Fibroblast of peridontal ligament (primary cell): Measurements from ENCODE around the gene FAM193B.

ENCODE experiments used
- DNase-seq: peaks from one replicate; pipeline ENCODE4 v3.0.0-alpha.2; 2010; ENCODE audit errors: extremely low read depth

The FAM193B gene

DNA sequence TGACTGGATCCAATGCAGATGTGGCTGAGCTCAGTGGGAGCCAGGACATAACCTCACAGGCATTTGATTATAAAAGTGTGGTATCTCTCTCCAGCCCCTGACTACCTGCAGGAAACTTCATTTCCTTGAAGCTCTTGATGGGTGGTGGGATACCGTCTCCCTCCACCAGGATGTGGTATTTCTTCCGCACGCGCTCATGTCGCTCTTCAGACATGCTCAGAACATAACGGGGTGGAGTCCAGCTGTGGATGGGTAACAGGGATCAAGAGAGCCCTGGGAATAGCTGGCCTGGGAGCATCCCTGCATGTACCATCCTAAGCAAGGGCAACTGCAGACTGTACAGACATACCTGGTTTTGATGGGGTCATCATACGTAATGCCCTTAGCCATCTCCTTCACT is 38.8 kb downstream of the FAM193B start:
- no peak for DNase-seq

DNA sequence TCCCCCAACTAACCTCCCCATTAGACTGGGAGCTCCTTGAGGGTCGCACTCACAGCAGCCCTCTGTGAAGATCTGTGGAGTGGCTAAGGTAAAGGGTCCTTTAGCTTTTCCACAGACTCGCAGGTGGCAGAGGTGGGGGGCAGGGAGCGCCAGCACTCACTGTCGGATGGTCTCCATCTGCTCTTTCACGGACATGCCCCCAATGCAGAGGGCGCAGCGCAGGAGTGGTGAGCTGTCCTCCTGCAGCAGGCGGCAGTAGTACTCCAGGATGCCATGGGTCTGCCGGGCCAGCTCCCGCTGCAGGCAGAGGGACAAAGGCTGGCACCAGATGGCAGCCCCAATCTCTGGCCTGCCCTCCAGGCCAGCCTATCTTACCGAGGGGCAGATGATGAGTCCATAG is 39.8 kb downstream of the FAM193B start:
- DNase-seq = no peak

DNA sequence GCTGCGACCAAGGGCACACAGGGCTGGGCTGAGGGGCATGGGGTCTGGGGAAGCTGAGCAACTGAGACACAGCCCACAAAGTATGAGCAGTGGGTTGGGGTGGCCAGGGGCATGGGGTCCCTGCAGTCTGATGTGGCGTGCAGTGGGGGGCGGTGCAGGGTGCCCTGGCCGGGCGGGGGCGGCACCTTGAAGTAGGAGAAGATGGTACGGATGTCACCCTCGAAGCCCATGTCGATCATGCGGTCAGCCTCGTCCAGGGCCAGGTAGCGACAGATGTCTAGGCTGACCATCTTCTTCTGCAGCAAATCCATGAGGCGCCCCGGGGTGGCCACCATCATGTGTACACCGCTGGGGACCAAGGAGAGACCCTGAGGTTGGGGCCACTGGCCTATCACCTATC is 40.9 kb downstream of the FAM193B start:
- no peak for DNase-seq

DNA sequence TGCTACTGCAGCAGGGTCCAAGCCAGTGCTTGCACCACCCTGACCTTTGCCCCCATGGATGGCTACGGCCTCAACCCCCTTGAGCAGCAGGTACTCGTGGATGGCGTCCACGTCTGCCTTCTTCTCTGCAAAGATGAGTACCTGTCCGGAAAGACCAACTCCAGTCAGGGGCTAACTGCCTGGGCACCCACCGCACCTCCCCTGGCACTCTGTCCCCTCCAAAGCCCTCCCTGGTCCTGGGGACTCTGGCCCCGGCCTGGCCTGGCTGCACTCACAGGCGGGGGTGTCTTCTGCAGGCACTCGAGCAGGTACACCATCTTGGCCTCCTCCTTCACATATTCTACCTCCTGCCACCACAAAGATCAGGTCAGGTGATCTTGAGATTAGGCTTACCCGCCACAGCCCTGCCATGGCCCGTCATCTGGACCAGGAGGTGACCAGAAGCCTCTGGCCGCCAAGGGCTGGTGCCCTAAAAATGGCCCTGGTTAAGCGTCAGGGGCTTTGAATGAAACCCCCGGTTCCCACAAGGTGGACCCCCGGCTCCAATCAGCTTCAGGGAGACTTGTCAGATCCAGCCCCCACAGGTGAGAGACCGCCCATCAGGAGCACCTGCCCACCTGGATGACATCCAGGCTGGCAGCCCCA is 41.5 kb downstream of the FAM193B start:
- no peak for DNase-seq

DNA sequence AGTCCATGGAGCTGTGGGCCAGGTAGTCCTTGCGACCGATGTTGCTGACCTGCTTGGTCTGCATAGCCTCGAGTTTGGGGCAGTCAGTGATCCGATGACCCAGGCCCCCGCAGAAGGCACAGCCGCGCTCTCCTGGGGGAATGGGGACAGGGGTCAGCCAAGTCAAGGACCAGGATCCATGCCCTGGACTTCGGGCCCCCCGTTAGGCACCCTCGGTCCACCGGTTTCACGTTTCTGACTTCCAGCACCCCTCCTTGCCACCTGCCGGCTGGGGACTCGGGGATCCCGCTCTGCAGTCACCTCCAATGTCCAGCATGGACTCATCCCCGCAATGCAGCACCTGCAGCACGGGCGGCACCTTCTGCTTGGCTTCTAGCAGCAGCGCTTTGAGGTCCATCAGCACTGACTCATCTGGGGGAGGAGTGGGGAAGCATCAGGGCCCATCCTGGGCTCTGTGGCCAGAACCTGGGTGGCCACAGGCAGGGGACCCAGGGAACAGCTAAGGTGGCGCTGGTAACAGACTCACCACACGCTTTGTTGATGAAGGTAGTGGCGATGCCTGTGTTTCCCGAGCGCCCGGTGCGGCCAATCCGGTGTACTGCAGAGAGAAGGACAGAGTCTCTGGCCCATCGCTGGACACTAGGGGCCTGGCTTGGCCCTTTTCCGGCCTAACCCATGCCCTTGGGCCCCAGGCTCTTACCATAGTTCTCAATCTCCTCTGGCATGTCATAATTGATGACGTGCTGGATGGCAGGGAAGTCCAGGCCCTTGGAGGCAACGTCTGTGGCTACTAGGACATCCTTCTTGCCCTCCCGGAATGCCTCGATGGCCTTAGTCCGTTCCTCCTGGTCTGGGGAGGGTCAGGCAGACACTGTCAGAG is 42.3 kb downstream of the FAM193B start:
- no peak for DNase-seq

DNA sequence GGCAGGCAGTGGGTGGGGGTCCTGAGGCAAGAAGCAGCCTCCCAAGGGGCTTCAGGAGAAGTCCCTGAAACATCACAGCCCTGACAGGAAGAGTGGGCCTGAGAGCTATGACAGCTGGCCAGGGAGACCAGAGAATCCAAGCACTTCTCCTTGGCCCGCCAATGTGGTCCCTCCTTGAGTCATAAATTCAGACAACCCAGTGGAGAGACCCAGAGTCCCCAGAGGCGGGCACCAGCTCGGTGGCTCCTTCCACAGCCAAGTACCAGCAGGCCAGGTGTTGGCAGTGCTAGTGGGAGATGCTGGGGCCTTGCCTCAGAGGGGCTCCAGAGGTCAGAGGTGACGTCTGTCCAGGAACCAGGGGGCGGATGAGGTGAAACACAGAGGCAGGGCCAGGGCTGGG is 43.2 kb downstream of the FAM193B start:
- DNase-seq = no peak

DNA sequence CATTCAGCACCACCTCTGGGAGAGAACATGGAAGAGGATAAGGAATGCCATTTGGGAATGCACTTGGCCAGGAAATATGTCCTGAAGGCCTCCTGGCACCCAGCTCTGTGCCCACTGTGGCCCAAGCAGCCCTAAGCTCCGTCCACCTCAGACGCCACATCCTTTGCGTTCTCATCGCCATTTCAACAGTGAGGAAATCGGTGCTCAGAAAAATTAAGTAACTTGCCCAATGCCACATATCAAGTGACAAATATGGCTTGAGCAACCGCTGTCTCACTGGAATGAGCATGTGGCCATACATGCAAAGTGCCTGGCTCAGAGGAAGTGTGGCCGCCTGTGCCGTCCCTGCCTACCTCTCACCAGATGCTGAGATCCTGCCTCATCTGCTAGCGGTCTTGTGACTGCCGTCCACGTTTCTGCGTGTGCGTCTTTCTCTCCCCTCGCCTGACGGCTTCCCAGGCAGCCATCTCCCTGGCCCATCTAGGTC is 43.8 kb downstream of the FAM193B start:
- DNase-seq = no peak

DNA sequence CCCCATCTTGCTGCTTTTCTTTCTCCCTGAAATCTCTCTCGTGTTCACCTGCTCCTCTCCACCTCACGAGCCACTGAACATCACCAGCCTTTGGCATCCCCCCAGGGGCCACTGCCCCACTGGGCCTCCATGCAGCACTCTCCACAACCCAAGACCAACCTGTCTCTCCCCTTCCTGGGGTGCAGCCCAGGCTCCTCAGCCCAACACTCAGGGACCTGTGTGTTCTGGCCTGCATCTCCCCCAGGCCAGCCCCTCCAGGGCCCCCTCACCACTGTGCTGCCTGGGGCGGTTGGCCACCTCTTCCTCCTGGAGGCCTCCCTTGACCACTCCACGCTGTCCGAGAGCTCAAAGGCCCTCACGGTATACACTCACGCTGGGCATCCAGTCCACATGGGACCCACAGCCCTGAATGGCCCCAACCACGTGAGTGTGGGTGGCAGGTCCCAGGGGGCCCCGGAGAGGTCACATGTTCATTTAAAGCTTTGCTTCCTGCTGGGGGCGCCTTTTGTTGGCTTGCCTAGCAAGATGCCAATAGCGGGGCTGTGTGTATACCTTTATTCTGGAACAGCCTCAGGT is 44.3 kb downstream of the FAM193B start:
- DNase-seq = no peak

DNA sequence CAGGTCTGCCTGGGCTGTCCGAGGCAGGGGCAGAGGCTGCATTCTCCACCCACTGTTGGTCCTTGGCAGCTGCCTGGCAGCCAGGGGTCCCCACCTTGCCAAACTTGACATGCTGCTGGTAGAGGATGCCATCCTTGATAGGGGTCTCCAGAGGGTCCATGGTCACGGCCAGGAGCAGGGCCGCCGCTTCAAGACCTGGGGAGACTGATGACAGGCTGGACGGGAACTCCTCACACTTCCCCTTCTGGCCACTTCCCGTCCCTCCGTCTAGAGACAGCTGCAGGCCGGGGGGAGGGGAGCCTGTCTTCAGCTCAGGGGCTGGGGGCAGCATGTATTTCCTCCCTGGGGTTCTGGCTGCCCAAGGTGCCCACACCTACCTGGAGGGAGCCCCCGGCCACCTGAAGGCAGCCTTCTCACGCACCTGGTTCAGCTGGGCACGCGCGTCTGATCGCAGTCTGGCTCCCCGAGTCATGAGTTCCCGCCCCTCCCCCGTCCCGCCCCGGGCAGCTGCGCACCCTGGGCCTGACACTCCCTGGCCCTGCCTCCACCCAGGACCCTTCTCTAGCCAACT is 44.9 kb downstream of the FAM193B start, which contains the start of gene DOK3:
DOK3 (minus strand) TSS at position 446 of the 571 bp plus-strand sequence; CDS start at position 160, 286 bp downstream.
- no peak for DNase-seq

DNA sequence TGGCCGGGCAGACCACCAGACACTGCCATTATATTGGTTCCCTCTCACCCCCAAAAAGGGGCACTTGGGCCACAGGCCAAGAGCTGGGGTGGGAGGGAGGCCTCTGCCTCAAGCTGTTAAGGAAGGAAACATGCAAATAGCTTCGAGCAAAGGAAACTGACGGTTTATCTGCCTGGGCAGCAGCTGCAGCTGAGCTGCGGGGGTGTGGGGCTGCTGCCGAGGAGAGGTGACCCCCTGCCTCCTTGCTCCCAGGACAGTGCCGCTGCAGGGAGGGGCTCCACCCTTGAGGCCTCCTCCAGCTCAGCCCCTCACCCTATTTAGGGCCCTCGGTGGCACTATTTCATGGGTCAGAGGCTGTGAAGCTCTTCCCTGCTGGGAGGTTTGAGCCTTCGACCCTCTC is 45.5 kb downstream of the FAM193B start:
- DNase-seq = no peak

DNA sequence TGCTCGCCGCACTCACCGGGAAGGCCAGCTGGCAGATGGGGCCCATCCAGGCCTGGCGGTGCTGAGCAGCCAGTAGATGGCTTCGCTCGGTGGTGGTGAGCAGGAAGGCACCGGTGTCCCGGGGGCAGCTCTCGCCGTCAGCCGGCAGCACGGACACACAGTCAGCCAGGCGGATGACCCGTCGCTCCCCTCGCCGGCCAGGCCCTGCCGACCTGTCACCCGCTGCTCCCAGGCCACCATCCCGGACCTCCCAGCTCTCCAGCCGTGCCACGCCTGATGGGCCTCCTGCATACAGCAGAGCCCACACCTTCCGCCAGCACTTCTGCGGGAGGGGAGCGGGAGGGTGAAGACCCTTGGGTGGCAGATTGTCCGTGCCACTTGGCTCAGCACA is 46.1 kb downstream of the FAM193B start:
- no peak for DNase-seq

DNA sequence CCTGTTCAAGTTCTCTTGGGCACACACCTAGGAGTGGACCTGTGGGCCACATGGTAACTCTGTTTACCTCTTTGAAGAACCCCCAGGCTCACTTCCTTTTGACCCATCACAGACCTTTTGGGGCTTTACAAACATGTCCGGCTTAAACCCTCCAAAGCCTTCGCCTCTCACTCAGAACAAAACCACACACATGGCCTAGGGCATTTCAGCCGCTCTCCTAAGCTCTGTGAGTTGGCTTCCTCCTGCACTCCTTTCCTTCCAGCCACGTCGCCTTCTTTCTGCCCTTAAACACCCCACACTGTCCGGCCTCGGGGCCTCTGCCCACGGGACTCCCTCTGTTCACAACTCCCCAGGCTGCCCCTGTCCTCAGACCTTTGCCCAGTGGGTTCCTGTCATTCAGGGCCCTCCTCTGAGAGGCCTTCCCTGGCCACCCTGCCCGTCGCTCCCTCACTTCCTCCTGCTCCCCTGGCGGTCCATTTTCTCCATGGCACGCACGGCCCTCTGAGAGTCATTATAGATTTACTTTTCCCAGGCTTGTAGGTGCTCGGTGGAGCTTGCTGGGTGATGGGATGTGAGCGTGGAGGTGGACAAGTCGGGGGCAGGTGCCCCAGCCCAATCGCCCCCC is 46.7 kb downstream of the FAM193B start:
- DNase-seq = no peak

DNA sequence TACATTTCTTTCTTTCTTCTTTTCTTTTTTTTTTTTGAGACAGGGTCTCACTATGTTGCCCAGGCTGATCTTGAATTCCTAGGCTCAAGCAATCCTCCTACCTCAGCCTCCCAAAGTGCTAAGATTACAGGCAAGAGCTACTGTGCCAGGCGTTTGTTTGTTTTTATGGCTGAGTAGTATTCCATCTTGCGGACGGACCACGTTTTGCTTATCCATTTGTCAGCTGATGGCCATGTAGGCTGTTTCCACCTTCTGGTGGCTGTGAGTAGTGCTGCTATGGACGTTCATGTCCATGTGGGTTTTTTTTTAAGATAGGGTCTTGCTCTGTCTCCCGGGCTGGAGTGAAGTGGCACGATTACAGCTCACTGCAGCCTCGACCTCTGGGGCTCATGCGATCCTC is 47.2 kb downstream of the FAM193B start:
- no peak for DNase-seq

DNA sequence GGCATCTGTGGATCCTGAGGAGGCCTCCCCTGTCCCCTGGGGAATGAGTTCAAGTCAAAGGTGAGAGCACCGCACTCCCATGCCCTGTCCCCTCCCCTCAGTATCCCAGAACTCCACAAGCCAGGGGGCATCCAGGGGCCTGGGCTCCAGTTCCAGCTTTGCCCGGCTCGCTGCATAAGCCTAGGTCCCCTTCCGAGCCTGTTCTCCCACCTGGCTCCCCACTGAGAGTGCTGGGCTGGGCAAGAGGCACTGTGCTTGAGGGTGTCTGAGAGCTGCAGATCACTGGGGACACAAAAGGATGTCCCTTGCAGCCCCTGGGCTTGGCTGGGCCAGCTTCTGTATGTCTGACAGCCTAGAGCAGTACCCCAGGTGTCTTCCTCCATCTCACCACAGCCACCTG is 49.3 kb downstream of the FAM193B start:
- DNase-seq = no peak

DNA sequence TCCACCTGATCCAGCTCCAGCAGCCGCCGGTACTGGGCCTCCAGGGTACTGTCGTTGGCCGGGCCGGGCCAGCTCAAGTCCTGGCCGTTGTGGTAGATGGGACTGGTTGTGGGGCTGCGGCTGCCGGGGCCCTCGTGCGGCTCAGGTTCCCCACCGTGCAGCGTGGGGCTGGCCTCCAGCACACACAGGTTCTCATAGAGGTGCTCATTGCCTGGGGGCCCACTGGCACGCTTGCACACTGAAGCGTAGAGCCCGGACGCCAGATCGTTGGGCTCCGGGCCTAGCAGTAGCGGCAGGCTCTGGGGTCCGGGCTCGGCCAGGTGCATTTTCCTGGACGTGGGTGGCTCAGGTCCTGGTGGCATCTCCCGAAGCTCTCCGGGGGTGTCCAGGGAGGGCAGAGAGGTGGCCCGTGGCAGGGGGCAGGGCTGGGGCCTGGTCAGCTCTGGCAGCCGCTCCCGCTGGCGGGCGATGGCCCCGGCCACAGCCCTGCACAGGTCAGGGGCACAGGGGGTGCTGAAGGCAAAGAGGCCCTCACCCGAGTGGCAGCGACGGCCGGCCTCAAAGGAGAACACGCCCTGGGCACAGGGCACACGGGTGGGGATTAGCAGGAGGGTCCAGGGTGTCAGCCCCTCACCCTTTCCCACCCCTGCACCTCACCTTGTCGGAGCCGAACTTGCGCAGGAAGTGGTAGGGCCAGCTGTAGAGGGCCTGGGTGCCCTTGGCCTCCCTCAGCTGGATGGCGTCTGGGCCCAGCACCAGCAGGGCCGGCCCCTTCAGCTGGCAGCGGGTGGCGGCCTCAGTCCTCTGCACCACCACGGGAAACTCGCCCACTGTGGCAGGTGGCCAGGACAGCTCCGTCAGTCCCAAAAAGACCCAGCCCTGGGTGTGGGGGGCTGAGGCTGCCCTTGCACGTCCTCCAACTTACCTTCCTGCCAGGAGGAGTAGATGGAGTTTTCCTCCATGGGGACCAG is 50.0 kb downstream of the FAM193B start:
- DNase-seq = no peak

DNA sequence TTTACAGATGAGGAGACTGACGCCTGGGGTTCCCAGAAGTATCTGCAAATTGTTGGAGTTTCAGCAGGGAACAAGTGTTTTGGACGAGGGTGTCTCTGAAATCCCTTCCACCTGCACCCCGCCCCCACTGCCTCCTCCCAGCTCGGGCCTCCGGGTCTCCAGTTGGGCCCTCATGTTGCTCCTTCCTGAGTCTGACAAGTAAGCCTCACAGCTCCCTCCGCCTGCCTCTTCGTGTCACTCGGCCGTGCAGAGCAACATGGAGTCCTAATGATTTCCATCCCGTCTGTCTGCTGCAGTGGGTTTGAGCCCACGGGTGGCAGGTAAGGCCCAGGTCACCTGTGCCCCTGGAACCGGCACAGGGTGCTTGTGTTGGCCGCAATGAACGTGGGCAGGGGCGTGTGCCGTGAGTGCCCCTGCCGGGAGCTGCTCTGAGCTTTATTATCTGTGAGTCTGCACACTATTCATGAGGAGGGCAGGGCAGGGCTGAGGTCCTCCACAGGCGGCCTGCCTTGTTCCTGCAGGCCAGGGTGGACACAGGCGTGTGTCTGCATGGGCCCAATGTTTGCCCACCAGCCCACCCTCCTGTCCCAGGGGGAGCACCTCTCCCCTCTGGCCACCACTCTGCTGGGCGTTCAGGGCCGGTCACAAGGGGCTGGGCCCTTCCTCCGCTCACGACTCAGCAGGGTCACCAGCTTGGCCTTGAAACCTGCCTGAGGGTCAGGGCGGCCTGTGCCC is 50.8 kb downstream of the FAM193B start:
- no peak for DNase-seq

DNA sequence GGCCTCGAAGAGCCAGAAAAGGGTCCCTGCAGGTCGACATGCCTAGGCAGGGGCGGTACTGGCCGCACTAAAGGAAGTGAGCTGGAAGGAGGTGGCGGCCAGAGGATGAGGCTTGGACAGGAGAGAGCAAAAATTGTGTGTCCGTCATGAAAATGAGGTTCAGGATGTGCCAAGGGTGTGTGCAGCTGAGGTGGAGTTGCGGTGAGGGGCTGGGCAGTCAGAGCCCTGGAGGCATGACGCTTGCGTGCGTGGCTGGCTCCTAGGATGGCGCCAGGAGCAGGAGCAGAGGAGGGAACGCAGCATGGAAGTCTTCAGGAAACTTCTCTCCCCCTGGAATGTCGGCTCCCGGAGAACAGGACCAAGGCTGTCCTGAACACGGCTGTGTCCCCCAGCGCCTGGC is 51.5 kb downstream of the FAM193B start:
- no peak for DNase-seq

DNA sequence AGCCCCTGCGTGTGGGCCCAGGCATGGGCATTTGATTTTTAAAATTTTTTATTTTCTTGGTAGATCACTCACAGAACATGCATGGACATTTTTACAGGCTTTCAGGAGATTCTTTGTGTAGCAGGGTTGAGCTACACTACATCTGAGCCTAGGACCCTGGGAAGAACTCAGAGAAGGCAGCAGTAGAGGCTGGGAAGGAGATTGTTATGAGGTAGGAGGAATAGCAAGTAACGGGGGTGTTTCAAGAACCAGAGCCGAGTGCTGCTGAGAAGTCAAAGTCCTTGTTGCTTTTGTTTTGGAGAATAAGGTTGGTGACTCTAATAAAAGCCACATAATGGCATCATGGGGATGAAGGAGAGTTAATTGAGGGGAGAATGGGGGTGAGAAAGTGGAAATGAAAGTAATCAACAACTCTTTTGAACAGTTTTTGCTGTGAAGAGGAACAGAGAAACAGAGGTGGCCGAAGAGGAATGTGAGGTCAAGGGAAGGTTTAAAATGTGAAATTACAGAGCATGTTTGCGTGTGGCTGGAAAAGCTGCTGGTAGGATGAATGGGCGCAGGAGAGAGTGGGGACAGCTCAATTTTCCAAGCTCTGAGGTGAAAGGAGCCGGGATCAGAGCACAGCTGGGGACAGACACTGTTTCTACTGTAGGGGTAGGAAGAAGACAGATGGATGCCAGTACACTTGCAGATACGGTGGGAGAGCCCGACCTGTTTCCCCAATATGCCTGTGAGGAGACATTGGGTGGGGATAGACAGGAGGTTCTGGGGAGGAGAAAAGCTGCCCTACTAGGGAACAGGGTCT is 52.3 kb downstream of the FAM193B start:
- no peak for DNase-seq
